ENCODE measurements around the gene EZH2.

Gene EZH2

DNA sequence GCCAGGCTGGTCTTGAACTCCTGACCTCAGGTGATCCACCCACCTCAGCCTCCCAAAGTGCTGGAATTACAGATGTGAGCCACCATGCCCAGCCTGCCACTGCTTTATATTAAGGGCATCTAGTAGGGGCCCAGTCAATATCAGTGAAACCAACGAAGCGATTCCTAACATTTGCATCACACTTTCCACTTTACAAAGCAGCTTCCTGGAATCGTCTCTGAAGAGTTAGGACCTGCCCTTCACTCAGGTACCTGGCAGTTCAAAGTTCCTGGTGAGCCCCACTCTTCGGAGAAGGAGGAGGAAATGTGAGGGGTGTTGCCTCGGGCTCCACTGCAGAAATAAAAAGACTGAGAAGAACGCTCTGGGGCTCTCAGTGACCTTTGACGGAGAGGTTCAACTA, 31.1 kb upstream of the EZH2 start:
- no peak overlapping the region for H3K4me3 ChIP-seq (replicated peaks; ENCODE audit: insufficient read depth, low read length)
- no peaks in the 10 kb centered on the region for H3K27me3 ChIP-seq (ENCODE audit: insufficient read depth, poor library complexity, severe bottlenecking)
- TF ChIP-seq, protein P1, sequence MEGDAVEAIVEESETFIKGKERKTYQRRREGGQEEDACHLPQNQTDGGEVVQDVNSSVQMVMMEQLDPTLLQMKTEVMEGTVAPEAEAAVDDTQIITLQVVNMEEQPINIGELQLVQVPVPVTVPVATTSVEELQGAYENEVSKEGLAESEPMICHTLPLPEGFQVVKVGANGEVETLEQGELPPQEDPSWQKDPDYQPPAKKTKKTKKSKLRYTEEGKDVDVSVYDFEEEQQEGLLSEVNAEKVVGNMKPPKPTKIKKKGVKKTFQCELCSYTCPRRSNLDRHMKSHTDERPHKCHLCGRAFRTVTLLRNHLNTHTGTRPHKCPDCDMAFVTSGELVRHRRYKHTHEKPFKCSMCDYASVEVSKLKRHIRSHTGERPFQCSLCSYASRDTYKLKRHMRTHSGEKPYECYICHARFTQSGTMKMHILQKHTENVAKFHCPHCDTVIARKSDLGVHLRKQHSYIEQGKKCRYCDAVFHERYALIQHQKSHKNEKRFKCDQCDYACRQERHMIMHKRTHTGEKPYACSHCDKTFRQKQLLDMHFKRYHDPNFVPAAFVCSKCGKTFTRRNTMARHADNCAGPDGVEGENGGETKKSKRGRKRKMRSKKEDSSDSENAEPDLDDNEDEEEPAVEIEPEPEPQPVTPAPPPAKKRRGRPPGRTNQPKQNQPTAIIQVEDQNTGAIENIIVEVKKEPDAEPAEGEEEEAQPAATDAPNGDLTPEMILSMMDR (IDR thresholded peaks at IDR 0.05; ENCODE audit: insufficient read depth, low read length), result no peak
- TF ChIP-seq SPI1 (IDR thresholded peaks at IDR 0.05; ENCODE audit: borderline replicate concordance, low read depth) (no peak), GABPA (IDR thresholded peaks at IDR 0.05; ENCODE audit: low read depth) (no peak), POLR2AphosphoS5 (IDR thresholded peaks at IDR 0.05; ENCODE audit: low read depth) (no peak)
- TF ChIP-seq, protein P2, sequence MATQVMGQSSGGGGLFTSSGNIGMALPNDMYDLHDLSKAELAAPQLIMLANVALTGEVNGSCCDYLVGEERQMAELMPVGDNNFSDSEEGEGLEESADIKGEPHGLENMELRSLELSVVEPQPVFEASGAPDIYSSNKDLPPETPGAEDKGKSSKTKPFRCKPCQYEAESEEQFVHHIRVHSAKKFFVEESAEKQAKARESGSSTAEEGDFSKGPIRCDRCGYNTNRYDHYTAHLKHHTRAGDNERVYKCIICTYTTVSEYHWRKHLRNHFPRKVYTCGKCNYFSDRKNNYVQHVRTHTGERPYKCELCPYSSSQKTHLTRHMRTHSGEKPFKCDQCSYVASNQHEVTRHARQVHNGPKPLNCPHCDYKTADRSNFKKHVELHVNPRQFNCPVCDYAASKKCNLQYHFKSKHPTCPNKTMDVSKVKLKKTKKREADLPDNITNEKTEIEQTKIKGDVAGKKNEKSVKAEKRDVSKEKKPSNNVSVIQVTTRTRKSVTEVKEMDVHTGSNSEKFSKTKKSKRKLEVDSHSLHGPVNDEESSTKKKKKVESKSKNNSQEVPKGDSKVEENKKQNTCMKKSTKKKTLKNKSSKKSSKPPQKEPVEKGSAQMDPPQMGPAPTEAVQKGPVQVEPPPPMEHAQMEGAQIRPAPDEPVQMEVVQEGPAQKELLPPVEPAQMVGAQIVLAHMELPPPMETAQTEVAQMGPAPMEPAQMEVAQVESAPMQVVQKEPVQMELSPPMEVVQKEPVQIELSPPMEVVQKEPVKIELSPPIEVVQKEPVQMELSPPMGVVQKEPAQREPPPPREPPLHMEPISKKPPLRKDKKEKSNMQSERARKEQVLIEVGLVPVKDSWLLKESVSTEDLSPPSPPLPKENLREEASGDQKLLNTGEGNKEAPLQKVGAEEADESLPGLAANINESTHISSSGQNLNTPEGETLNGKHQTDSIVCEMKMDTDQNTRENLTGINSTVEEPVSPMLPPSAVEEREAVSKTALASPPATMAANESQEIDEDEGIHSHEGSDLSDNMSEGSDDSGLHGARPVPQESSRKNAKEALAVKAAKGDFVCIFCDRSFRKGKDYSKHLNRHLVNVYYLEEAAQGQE (IDR thresholded peaks at IDR 0.05; ENCODE audit: insufficient replicate concordance, low read depth), result no peak
- H3K27ac ChIP-seq (replicated peaks), result no peak overlapping the region
- no peak for DNase-seq (ENCODE audit: low read depth in 1 of 2, low spot score in 1 of 2)

DNA sequence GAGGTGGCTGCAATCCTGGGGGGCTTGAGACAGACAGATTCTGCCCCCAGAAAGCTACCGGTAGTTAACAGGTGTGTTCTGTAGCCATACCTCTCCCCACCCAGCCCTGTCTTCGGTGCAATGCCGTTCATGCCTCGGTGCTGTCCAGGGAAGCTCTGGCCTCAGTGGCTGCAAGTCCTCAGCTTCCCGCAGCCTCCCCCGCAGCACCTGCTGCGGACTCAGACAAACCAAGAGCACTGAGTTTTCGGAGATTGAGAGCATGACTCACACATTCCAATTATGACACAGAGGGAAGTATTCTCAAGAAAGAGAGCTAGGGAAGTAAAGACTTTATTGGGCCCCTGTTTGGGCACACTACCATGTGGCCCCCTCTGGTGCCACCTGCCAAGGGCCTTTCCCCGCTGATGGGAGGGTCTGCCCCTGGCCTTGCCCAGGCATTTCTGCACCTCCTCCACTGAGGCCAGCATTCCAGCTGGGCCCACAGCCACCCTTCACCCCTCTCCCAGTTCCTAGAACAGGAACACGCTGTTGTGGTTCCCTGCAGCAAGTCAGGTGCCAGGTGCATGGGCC, 30.2 kb upstream of the EZH2 start:
- Histone ChIP-seq H3K4me3 (replicated peaks; ENCODE audit: insufficient read depth, low read length) (no peak overlapping the region), H3K27ac (replicated peaks) (peak overlapping the region; percentile 48), H3K27me3 (ENCODE audit: insufficient read depth, poor library complexity, severe bottlenecking) (no peaks in the 10 kb centered on the region)
- TF ChIP-seq SPI1 (IDR thresholded peaks at IDR 0.05; ENCODE audit: borderline replicate concordance, low read depth) (peak; percentile 2; the same call in 1 of the 2 replicates), GABPA (IDR thresholded peaks at IDR 0.05; ENCODE audit: low read depth) (no peak), POLR2AphosphoS5 (IDR thresholded peaks at IDR 0.05; ENCODE audit: low read depth) (peak; percentile 78)
- TF ChIP-seq, protein P2 (IDR thresholded peaks at IDR 0.05; ENCODE audit: insufficient replicate concordance, low read depth), result no peak
- TF ChIP-seq, protein P1 (IDR thresholded peaks at IDR 0.05; ENCODE audit: insufficient read depth, low read length), result no peak
- peak; percentile 43 to 71 for DNase-seq (ENCODE audit: low read depth in 1 of 2, low spot score in 1 of 2)

DNA sequence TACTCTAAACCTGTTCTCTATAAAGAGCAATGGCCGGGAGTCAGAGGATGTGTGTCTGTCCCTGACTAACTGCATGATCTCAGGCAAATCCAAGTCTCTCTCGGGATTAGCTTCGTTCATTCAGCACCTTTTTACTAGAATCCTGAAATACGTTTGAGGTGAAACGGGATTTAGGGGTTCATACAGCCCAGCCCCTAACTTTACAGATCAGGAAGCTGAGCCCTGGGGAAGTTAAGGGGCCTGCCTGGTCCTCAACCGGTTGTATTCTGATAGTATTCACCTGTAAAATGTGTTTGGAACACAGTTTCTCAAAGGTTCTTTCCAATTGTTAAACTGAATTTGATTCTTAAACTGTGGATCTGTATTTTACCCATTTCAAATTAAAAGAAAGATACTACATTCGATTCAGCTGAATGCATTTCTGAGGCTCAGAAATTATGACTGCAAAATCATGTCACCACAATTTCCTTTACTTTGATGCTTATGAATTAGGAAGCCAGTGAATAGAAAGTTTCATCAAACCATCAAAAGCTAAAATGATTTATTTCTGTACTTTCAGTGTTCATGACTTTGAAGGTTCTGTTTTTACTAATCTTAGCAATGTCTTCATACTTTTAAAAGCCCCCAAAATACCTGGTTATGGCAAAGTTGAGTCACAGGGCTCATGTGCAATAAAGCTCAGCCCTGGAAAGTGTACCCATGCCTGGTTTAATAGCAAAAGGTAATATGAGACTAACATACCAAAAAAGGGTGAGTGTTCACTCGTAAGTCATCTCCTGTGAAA, 28.9 kb upstream of the EZH2 start:
- TF ChIP-seq SPI1 (IDR thresholded peaks at IDR 0.05; ENCODE audit: borderline replicate concordance, low read depth), result no peak
- TF ChIP-seq, protein P1 (IDR thresholded peaks at IDR 0.05; ENCODE audit: insufficient read depth, low read length), result no peak
- no peak for TF ChIP-seq POLR2AphosphoS5 (IDR thresholded peaks at IDR 0.05; ENCODE audit: low read depth)
- TF ChIP-seq, protein P2 (IDR thresholded peaks at IDR 0.05; ENCODE audit: insufficient replicate concordance, low read depth), result no peak
- no peak for TF ChIP-seq GABPA (IDR thresholded peaks at IDR 0.05; ENCODE audit: low read depth)
- no peak for DNase-seq (ENCODE audit: low read depth in 1 of 2, low spot score in 1 of 2)
- Histone ChIP-seq H3K4me3 (replicated peaks; ENCODE audit: insufficient read depth, low read length) (no peak overlapping the region), H3K27ac (replicated peaks) (no peak overlapping the region), H3K27me3 (ENCODE audit: insufficient read depth, poor library complexity, severe bottlenecking) (no peaks in the 10 kb centered on the region)

Measured in HL-60 (cell line).